Measurements from ENCODE around the gene SCP2.

SCP2 gene

GRCh38 chr1:53046930-53047329 is 119.9 kb downstream of the SCP2 start:
- H3K4me3 ChIP-seq (ENCODE audit: low read length): no peak overlapping the region
- H3K4me2 ChIP-seq (ENCODE audit: low read length): no peak overlapping the region
- H3K27me3 ChIP-seq (ENCODE audit: control insufficient read depth, insufficient read depth, low read length): no peaks in the 10 kb centered on the region
- no peak overlapping the region for H3K9ac ChIP-seq (ENCODE audit: low read depth, low read length)
- H3K4me1 ChIP-seq (ENCODE audit: control insufficient read depth, insufficient read depth, low read length): peaks cover 11% of the 10 kb centered on the region
- H3K36me3 ChIP-seq (ENCODE audit: insufficient read depth, low read length): peaks cover 13% of the 10 kb centered on the region
- H3K9me3 ChIP-seq (replicated peaks; ENCODE audit: low read length): no peaks in the 10 kb centered on the region

- Histone ChIP-seq H3K4me3 (ENCODE audit: low read length) (no peak overlapping the region), H3K4me1 (ENCODE audit: control insufficient read depth, insufficient read depth, low read length) (peaks cover 11% of the 10 kb centered on the region), H3K9ac (ENCODE audit: low read depth, low read length) (no peak overlapping the region), H3K27me3 (ENCODE audit: control insufficient read depth, insufficient read depth, low read length) (no peaks in the 10 kb centered on the region), H3K4me2 (ENCODE audit: low read length) (no peak overlapping the region), H3K9me3 (replicated peaks; ENCODE audit: low read length) (no peaks in the 10 kb centered on the region), H3K36me3 (ENCODE audit: insufficient read depth, low read length) (peaks cover 16% of the 10 kb centered on the region)
Observed at GRCh38 chr1:53047737-53048736, 121.0 kb downstream of the SCP2 start.

GRCh38 chr1:53048960-53049573 is 122.0 kb downstream of the SCP2 start:
- peaks cover 16% of the 10 kb centered on the region for H3K36me3 ChIP-seq (ENCODE audit: insufficient read depth, low read length)

GRCh38 chr1:53049574-53049967 is 122.5 kb downstream of the SCP2 start:
- Histone ChIP-seq H3K4me3 (ENCODE audit: low read length) (no peak overlapping the region), H3K9ac (ENCODE audit: low read depth, low read length) (no peak overlapping the region), H3K36me3 (ENCODE audit: insufficient read depth, low read length) (peaks cover 16% of the 10 kb centered on the region), H3K27me3 (ENCODE audit: control insufficient read depth, insufficient read depth, low read length) (no peaks in the 10 kb centered on the region), H3K4me2 (ENCODE audit: low read length) (no peak overlapping the region), H3K9me3 (replicated peaks; ENCODE audit: low read length) (no peaks in the 10 kb centered on the region), H3K4me1 (ENCODE audit: control insufficient read depth, insufficient read depth, low read length) (peaks cover 11% of the 10 kb centered on the region)

More at GRCh38 chr1:53048960-53049573, 122.0 kb downstream of the SCP2 start:
- no peaks in the 10 kb centered on the region for H3K27me3 ChIP-seq (ENCODE audit: control insufficient read depth, insufficient read depth, low read length)
- H3K4me3 ChIP-seq (ENCODE audit: low read length): no peak overlapping the region
- H3K9ac ChIP-seq (ENCODE audit: low read depth, low read length): no peak overlapping the region
- H3K4me2 ChIP-seq (ENCODE audit: low read length): no peak overlapping the region
- peaks cover 11% of the 10 kb centered on the region for H3K4me1 ChIP-seq (ENCODE audit: control insufficient read depth, insufficient read depth, low read length)
- H3K9me3 ChIP-seq (replicated peaks; ENCODE audit: low read length): no peaks in the 10 kb centered on the region

GRCh38 chr1:53050310-53050709 is 123.2 kb downstream of the SCP2 start:
- peaks cover 16% of the 10 kb centered on the region for H3K36me3 ChIP-seq (ENCODE audit: insufficient read depth, low read length)
- no peak overlapping the region for H3K4me3 ChIP-seq (ENCODE audit: low read length)
- no peak overlapping the region for H3K9ac ChIP-seq (ENCODE audit: low read depth, low read length)
- no peak overlapping the region for H3K4me2 ChIP-seq (ENCODE audit: low read length)
- H3K9me3 ChIP-seq (replicated peaks; ENCODE audit: low read length): no peaks in the 10 kb centered on the region
- no peaks in the 10 kb centered on the region for H3K27me3 ChIP-seq (ENCODE audit: control insufficient read depth, insufficient read depth, low read length)
- peaks cover 11% of the 10 kb centered on the region for H3K4me1 ChIP-seq (ENCODE audit: control insufficient read depth, insufficient read depth, low read length)

GRCh38 chr1:53051676-53052075 is 124.6 kb downstream of the SCP2 start:
- H3K4me1 ChIP-seq (ENCODE audit: control insufficient read depth, insufficient read depth, low read length): peaks cover 11% of the 10 kb centered on the region
- H3K4me2 ChIP-seq (ENCODE audit: low read length): no peak overlapping the region
- H3K9ac ChIP-seq (ENCODE audit: low read depth, low read length): no peak overlapping the region
- H3K4me3 ChIP-seq (ENCODE audit: low read length): no peak overlapping the region
- no peaks in the 10 kb centered on the region for H3K27me3 ChIP-seq (ENCODE audit: control insufficient read depth, insufficient read depth, low read length)
- peaks cover 16% of the 10 kb centered on the region for H3K36me3 ChIP-seq (ENCODE audit: insufficient read depth, low read length)
- H3K9me3 ChIP-seq (replicated peaks; ENCODE audit: low read length): no peaks in the 10 kb centered on the region

GRCh38 chr1:53057127-53057526 is 130.1 kb downstream of the SCP2 start:
- Histone ChIP-seq H3K4me1 (ENCODE audit: control insufficient read depth, insufficient read depth, low read length) (peaks cover 8% of the 10 kb centered on the region), H3K9me3 (replicated peaks; ENCODE audit: low read length) (no peaks in the 10 kb centered on the region), H3K4me2 (ENCODE audit: low read length) (no peak overlapping the region), H3K36me3 (ENCODE audit: insufficient read depth, low read length) (peaks cover 1% of the 10 kb centered on the region), H3K27me3 (ENCODE audit: control insufficient read depth, insufficient read depth, low read length) (peaks cover 11% of the 10 kb centered on the region), H3K4me3 (ENCODE audit: low read length) (no peak overlapping the region), H3K9ac (ENCODE audit: low read depth, low read length) (no peak overlapping the region)

GRCh38 chr1:53060579-53060978 is 133.5 kb downstream of the SCP2 start:
- Histone ChIP-seq H3K36me3 (ENCODE audit: insufficient read depth, low read length) (no peaks in the 10 kb centered on the region), H3K4me2 (ENCODE audit: low read length) (no peak overlapping the region), H3K9ac (ENCODE audit: low read depth, low read length) (no peak overlapping the region), H3K9me3 (replicated peaks; ENCODE audit: low read length) (no peaks in the 10 kb centered on the region), H3K4me3 (ENCODE audit: low read length) (no peak overlapping the region), H3K27me3 (ENCODE audit: control insufficient read depth, insufficient read depth, low read length) (peaks cover 38% of the 10 kb centered on the region), H3K4me1 (ENCODE audit: control insufficient read depth, insufficient read depth, low read length) (peaks cover 13% of the 10 kb centered on the region)

GRCh38 chr1:53061123-53061858 is 134.2 kb downstream of the SCP2 start:
- H3K4me1 ChIP-seq (ENCODE audit: control insufficient read depth, insufficient read depth, low read length): peaks cover 13% of the 10 kb centered on the region
- peak overlapping the region; percentile 66 for H3K4me3 ChIP-seq (ENCODE audit: low read length)
- no peaks in the 10 kb centered on the region for H3K9me3 ChIP-seq (replicated peaks; ENCODE audit: low read length)
- H3K36me3 ChIP-seq (ENCODE audit: insufficient read depth, low read length): no peaks in the 10 kb centered on the region
- peak overlapping the region; percentile 80 for H3K4me2 ChIP-seq (ENCODE audit: low read length)
- H3K9ac ChIP-seq (ENCODE audit: low read depth, low read length): no peak overlapping the region
- H3K27me3 ChIP-seq (ENCODE audit: control insufficient read depth, insufficient read depth, low read length): peaks cover 39% of the 10 kb centered on the region

- H3K27me3 ChIP-seq (ENCODE audit: control insufficient read depth, insufficient read depth, low read length): peaks cover 39% of the 10 kb centered on the region
- H3K9ac ChIP-seq (ENCODE audit: low read depth, low read length): no peak within 1 kb of the TSS
- no peaks in the 10 kb centered on the region for H3K9me3 ChIP-seq (replicated peaks; ENCODE audit: low read length)
- H3K36me3 ChIP-seq (ENCODE audit: insufficient read depth, low read length): no peaks in the 10 kb centered on the region
- H3K4me2 ChIP-seq (ENCODE audit: low read length): peak within 1 kb of the TSS; percentile 80
- H3K4me1 ChIP-seq (ENCODE audit: control insufficient read depth, insufficient read depth, low read length): peaks cover 13% of the 10 kb centered on the region
- peak within 1 kb of the TSS; percentile 66 for H3K4me3 ChIP-seq (ENCODE audit: low read length)
Observed at GRCh38 chr1:53061859-53062707, 135.0 kb downstream of the SCP2 start, which contains the start of gene PODN. Gene PODN (plus strand): TSS chr1:53062213. CDS start chr1:53069856, 7,643 bp downstream.

All from skeletal muscle satellite cell (primary cell).